ENCODE data around the gene CFAP97.

Gene CFAP97

GRCh38 chr4:185196437-185196836, 7.4 kb downstream of the CFAP97 start:
- no peak for DNase-seq

GRCh38 chr4:185194924-185195888, 8.6 kb downstream of the CFAP97 start:
- DNase-seq = no peak

- no peak for DNase-seq
Observed at GRCh38 chr4:185192059-185192458, 11.7 kb downstream of the CFAP97 start.

GRCh38 chr4:185190306-185190856, 13.4 kb downstream of the CFAP97 start:
- DNase-seq = no peak

GRCh38 chr4:185189606-185190305, 14.0 kb downstream of the CFAP97 start:
- DNase-seq = no peak

- DNase-seq = no peak
Observed at GRCh38 chr4:185186769-185187168, 17.0 kb downstream of the CFAP97 start.

GRCh38 chr4:185183622-185184281, 20.0 kb downstream of the CFAP97 start:
- DNase-seq = peak; percentile 78

GRCh38 chr4:185182239-185182638, 21.6 kb downstream of the CFAP97 start:
- no peak for DNase-seq

- peak; percentile 10 for DNase-seq
Observed at GRCh38 chr4:185179488-185179887, 24.3 kb downstream of the CFAP97 start.

GRCh38 chr4:185171373-185172071, 32.3 kb downstream of the CFAP97 start:
- no peak for DNase-seq

- DNase-seq = no peak
Observed at GRCh38 chr4:185167234-185167633, 36.6 kb downstream of the CFAP97 start.

GRCh38 chr4:185165605-185166063, 38.2 kb downstream of the CFAP97 start:
- peak; percentile 81 for DNase-seq

- no peak for DNase-seq
Observed at GRCh38 chr4:185151296-185151695, 52.5 kb downstream of the CFAP97 start.

GRCh38 chr4:185149392-185149791, 54.4 kb downstream of the CFAP97 start:
- DNase-seq = no peak

- no peak for DNase-seq
Observed at GRCh38 chr4:185145572-185145971, 58.2 kb downstream of the CFAP97 start.

- DNase-seq = no peak
Observed at GRCh38 chr4:185144601-185145240, 59.1 kb downstream of the CFAP97 start.

- DNase-seq = peak; percentile 23
Observed at GRCh38 chr4:185143601-185143969, 60.2 kb downstream of the CFAP97 start.

GRCh38 chr4:185142912-185143600, 60.7 kb downstream of the CFAP97 start, which contains the start of gene SLC25A4:
Gene SLC25A4, plus strand, starts transcription at chr4:185143266. Its CDS starts 107 bp downstream, at chr4:185143373.
- DNase-seq = peak; percentile 85

GRCh38 chr4:185142564-185142911, 61.3 kb downstream of the CFAP97 start:
- no peak for DNase-seq

GRCh38 chr4:185141777-185142176, 62.0 kb downstream of the CFAP97 start:
- no peak for DNase-seq

- DNase-seq = no peak
Observed at GRCh38 chr4:185139736-185140135, 64.1 kb downstream of the CFAP97 start.

Data from activated CD4-positive, alpha-beta T cell treated with anti-CD3 and anti-CD28 coated beads, Interleukin-10, Interleukin-2, amounts not matched to agents 100 ng/mL and 50 ng/mL, durations not matched to agents 16 hours and 8 hours (primary cell).